SJSA1 (cell line): ENCODE measurements around the gene ERCC1. TPM values are rescaled to one million over a fixed set of nuclear protein-coding genes. Genes with fewer than 3 reads are reported as not detected.

Experiments
- DNase-seq, 2 experiments: peaks; one replicate each; pipeline ENCODE4 v3.0.0-alpha.2; 2015 to 2020; ENCODE audit warnings: low spot score in 2 of 2, low read depth in 1 of 2
- H3K27ac ChIP-seq: fragments of 250-450 bp; sonication (Bioruptor Pico); 2 replicates; pipeline ENCODE4 v1.5.1; 2020; ENCODE audit warnings: mild to moderate bottlenecking, moderate library complexity
- H3K27me3 ChIP-seq: fragments of 250-450 bp; sonication (Bioruptor Pico); replicated peaks from 2 replicates; pipeline ENCODE4 v1.5.1; 2020; ENCODE audit warnings: mild to moderate bottlenecking, moderate library complexity
- H3K36me3 ChIP-seq: fragments of 250-450 bp; sonication (Bioruptor Pico); 2 replicates; pipeline ENCODE4 v1.5.1; 2020; ENCODE audit warnings: mild to moderate bottlenecking
- H3K4me1 ChIP-seq: fragments of 250-450 bp; sonication (Bioruptor Pico); replicated peaks from 2 replicates; pipeline ENCODE4 v1.6.1; 2021; ENCODE audit warnings: mild to moderate bottlenecking
- H3K4me3 ChIP-seq: fragments of 250-450 bp; sonication (Bioruptor Pico); 2 replicates; pipeline ENCODE4 v1.5.1; 2020; ENCODE audit warnings: mild to moderate bottlenecking
- H3K9me3 ChIP-seq: fragments of 250-450 bp; sonication (Bioruptor Pico); replicated peaks from 2 replicates; pipeline ENCODE4 v1.5.1; 2020; ENCODE audit warnings: mild to moderate bottlenecking
- total RNA-seq: library from RNA; depleted of rRNA; stranded (reverse); fragments of >200 nt; shearing (Covaris generic); gene quantifications from 2 replicates; pipeline ENCODE4 v1.2.3, GENCODE V29; 2014

The ERCC1 gene
- total RNA-seq, 1 experiment from 2014 or later: 102 TPM

GRCh38 chr19:45401815-45402214 is 21.9 kb downstream of the ERCC1 start:
- H3K4me3 ChIP-seq: no peak overlapping the region
- H3K36me3 ChIP-seq: no peaks in the 10 kb centered on the region; the same call in 1 of the 2 replicates
- H3K4me1 ChIP-seq: peaks cover 24% of the 10 kb centered on the region
- H3K27ac ChIP-seq: no peak overlapping the region
- no peaks in the 10 kb centered on the region for H3K9me3 ChIP-seq
- no peaks in the 10 kb centered on the region for H3K27me3 ChIP-seq
- no peak for DNase-seq

- DNase-seq: no peak
- peaks cover 16% of the 10 kb centered on the region for H3K4me1 ChIP-seq
- H3K27me3 ChIP-seq: no peaks in the 10 kb centered on the region
- H3K4me3 ChIP-seq: no peak overlapping the region
- no peaks in the 10 kb centered on the region for H3K9me3 ChIP-seq
- no peaks in the 10 kb centered on the region; the same call in 1 of the 2 replicates for H3K36me3 ChIP-seq
- H3K27ac ChIP-seq: no peak overlapping the region
These were observed 23.5 kb downstream of the ERCC1 start for GRCh38 chr19:45400192-45400591.

GRCh38 chr19:45395821-45396617 is 27.7 kb downstream of the ERCC1 start:
- H3K4me1 ChIP-seq: peaks cover 10% of the 10 kb centered on the region
- H3K4me3 ChIP-seq: no peak overlapping the region
- H3K27me3 ChIP-seq: no peaks in the 10 kb centered on the region
- H3K9me3 ChIP-seq: no peaks in the 10 kb centered on the region
- DNase-seq: no peak
- H3K27ac ChIP-seq: no peak overlapping the region
- no peaks in the 10 kb centered on the region; the same call in 1 of the 2 replicates for H3K36me3 ChIP-seq

GRCh38 chr19:45391871-45392665 is 31.6 kb downstream of the ERCC1 start:
- Histone ChIP-seq H3K9me3 (no peaks in the 10 kb centered on the region), H3K4me1 (0 out of 2 replicates have a peak, but pooled peaks cover 3% of the 10 kb centered on the region), H3K27me3 (no peaks in the 10 kb centered on the region), H3K4me3 (no peak overlapping the region), H3K27ac (no peak overlapping the region), H3K36me3 (no peaks in the 10 kb centered on the region)
- DNase-seq: no peak

GRCh38 chr19:45391346-45391745 is 32.4 kb downstream of the ERCC1 start:
- H3K4me3 ChIP-seq: no peak overlapping the region
- no peaks in the 10 kb centered on the region for H3K27me3 ChIP-seq
- no peaks in the 10 kb centered on the region for H3K9me3 ChIP-seq
- H3K36me3 ChIP-seq: no peaks in the 10 kb centered on the region
- H3K27ac ChIP-seq: no peak overlapping the region
- H3K4me1 ChIP-seq: 0 out of 2 replicates have a peak, but pooled peaks cover 3% of the 10 kb centered on the region
- no peak for DNase-seq

GRCh38 chr19:45385392-45386221 is 38.1 kb downstream of the ERCC1 start:
- H3K4me3 ChIP-seq: no peak overlapping the region
- H3K9me3 ChIP-seq: no peaks in the 10 kb centered on the region
- H3K27ac ChIP-seq: no peak overlapping the region
- H3K27me3 ChIP-seq: no peaks in the 10 kb centered on the region
- H3K4me1 ChIP-seq: peaks cover 6% of the 10 kb centered on the region; the same call in 1 of the 2 replicates
- DNase-seq: no peak
- no peaks in the 10 kb centered on the region for H3K36me3 ChIP-seq

GRCh38 chr19:45382426-45382825 is 41.3 kb downstream of the ERCC1 start:
- peaks cover 24% of the 10 kb centered on the region for H3K4me1 ChIP-seq
- H3K36me3 ChIP-seq: no peaks in the 10 kb centered on the region
- H3K9me3 ChIP-seq: 0 out of 2 replicates have a peak, but pooled peaks cover 3% of the 10 kb centered on the region
- no peaks in the 10 kb centered on the region for H3K27me3 ChIP-seq
- no peak overlapping the region for H3K27ac ChIP-seq
- DNase-seq: no peak
- H3K4me3 ChIP-seq: no peak overlapping the region

DNA sequence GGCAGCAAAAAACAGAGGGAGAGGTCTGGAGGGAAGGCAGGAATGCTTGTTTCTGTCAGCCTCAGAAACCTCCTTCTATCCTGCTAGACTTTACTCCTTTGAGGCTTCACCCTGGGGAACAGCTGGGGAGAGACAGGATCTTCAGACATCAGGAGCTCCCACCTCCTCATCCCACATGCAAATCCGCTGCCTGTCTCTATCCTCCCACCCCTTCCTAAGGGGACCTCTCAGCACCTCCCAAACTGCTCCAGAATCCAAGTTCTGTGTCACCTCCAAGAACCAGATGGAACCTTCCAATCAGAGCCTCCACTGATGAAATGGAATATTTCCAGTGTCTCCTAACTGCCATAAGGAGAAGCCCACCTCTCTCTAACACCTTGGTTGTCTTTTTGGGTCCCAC is 43.6 kb downstream of the ERCC1 start:
- DNase-seq: no peak
- no peaks in the 10 kb centered on the region for H3K36me3 ChIP-seq
- peak overlapping the region; percentile 32; the same call in 1 of the 2 replicates for H3K27ac ChIP-seq
- H3K9me3 ChIP-seq: 0 out of 2 replicates have a peak, but pooled peaks cover 3% of the 10 kb centered on the region
- no peak overlapping the region for H3K4me3 ChIP-seq
- H3K4me1 ChIP-seq: peaks cover 38% of the 10 kb centered on the region
- no peaks in the 10 kb centered on the region for H3K27me3 ChIP-seq

GRCh38 chr19:45376045-45376724 is 47.5 kb downstream of the ERCC1 start:
- Histone ChIP-seq H3K27ac (peak overlapping the region; percentile 92), H3K9me3 (0 out of 2 replicates have a peak, but pooled peaks cover 3% of the 10 kb centered on the region), H3K4me1 (peaks cover 44% of the 10 kb centered on the region), H3K4me3 (no peak overlapping the region), H3K36me3 (no peaks in the 10 kb centered on the region), H3K27me3 (no peaks in the 10 kb centered on the region)
- DNase-seq: peak; percentile 95 to 97

DNA sequence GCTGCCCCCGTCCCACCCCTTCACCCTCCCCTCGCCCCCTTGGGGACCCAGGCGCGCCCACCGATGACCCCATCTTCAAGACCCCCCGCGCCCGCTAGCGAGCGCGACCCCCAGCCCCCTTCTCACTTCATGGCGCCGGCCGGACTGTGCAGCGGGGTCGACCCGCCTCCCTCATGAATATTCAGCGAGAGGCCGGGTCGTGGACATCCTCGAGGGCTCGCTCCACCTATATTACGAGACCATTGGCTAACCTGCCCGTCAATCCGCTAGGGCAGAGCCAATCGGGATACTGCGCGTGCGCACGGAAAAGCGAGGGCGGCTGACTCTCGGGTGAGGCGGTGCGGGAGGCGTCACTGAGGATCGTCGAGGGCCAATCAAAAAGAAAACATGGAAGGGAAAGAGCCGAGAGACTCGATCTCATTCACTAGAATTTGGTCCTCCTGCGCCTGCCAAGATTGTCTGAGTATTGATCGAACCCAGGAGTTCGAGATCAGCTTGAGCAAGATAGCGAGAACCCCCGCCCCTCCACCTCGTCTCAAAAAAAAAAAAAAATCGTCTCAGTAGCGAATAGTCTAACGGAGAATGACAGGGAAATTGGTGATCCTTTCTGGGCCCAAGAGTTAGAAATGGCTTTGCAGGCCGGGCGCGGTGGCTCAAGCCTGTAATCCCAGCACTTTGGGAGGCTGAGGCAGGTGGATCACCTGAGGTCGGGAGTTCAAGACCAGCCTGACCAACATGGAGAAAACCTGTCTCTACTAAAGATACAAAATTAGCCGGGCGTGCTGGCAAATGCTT is 53.1 kb downstream of the ERCC1 start, which contains the start of gene ERCC2:
Gene ERCC2 (minus strand): TSS at position 164 of the 795 bp plus-strand sequence. CDS start 33 bp downstream, at position 131.
- Histone ChIP-seq H3K27ac (peak within 1 kb of the TSS; percentile 52), H3K4me1 (peaks cover 25% of the 10 kb centered on the region), H3K27me3 (no peaks in the 10 kb centered on the region), H3K9me3 (no peaks in the 10 kb centered on the region), H3K36me3 (peaks cover 42% of the 10 kb centered on the region), H3K4me3 (peak within 1 kb of the TSS; percentile 74)
- peak; percentile 96 to 99 for DNase-seq

GRCh38 chr19:45368737-45369340 is 54.9 kb downstream of the ERCC1 start:
- DNase-seq: no peak
- H3K9me3 ChIP-seq: no peaks in the 10 kb centered on the region
- H3K27me3 ChIP-seq: no peaks in the 10 kb centered on the region
- peaks cover 60% of the 10 kb centered on the region for H3K36me3 ChIP-seq
- H3K4me3 ChIP-seq: no peak overlapping the region
- no peak overlapping the region for H3K27ac ChIP-seq
- H3K4me1 ChIP-seq: peaks cover 18% of the 10 kb centered on the region

- DNase-seq: no peak
- no peaks in the 10 kb centered on the region for H3K9me3 ChIP-seq
- H3K36me3 ChIP-seq: peaks cover 67% of the 10 kb centered on the region
- no peaks in the 10 kb centered on the region for H3K27me3 ChIP-seq
- H3K4me3 ChIP-seq: no peak overlapping the region
- no peak overlapping the region for H3K27ac ChIP-seq
- peaks cover 18% of the 10 kb centered on the region for H3K4me1 ChIP-seq
These were observed 55.6 kb downstream of the ERCC1 start for GRCh38 chr19:45368127-45368526.
